IMR-90 (cell line): ENCODE measurements around the gene SLBP.

ENCODE experiments used
- BHLHE40 ChIP-seq: fragments of 150-350 bp; IDR thresholded peaks from 2 replicates; pipeline ENCODE4 v1.6.1; 2016; ENCODE audit warnings: mild to moderate bottlenecking, low read depth, low read length
- CEBPB ChIP-seq: IDR thresholded peaks from 2 replicates; pipeline ENCODE4 v1.6.1; 2012; ENCODE audit warnings: low read depth, low read length, improper control_type of control experiment
- CHD1 ChIP-seq: IDR thresholded peaks from 2 replicates; pipeline ENCODE4 v1.6.1; 2012; ENCODE audit warnings: low read depth, low read length, improper control_type of control experiment
- FOS ChIP-seq: fragments of 150-350 bp; IDR thresholded peaks from 2 replicates; pipeline ENCODE4 v1.6.1; 2016; ENCODE audit warnings: low read depth, low read length
- MAFK ChIP-seq: IDR thresholded peaks from 2 replicates; pipeline ENCODE4 v1.6.1; 2012; ENCODE audit warnings: low read depth, low read length, improper control_type of control experiment
- MAZ ChIP-seq: IDR thresholded peaks from 2 replicates; pipeline ENCODE4 v1.6.1; 2012; ENCODE audit warnings: low read depth, mild to moderate bottlenecking, low read length, improper control_type of control experiment, moderate library complexity, borderline replicate concordance
- MXI1 ChIP-seq: IDR thresholded peaks from 2 replicates; pipeline ENCODE4 v1.6.1; 2012; ENCODE audit warnings: low read depth, mild to moderate bottlenecking, low read length, moderate library complexity, borderline replicate concordance
- POLR2A ChIP-seq: IDR thresholded peaks from 2 replicates; pipeline ENCODE4 v1.6.1; 2012; ENCODE audit warnings: mild to moderate bottlenecking, low read depth, low read length
- RAD21 ChIP-seq: IDR thresholded peaks from 2 replicates; pipeline ENCODE4 v1.6.1; 2012; ENCODE audit warnings: low read length, improper control_type of control experiment
- RCOR1 ChIP-seq: IDR thresholded peaks from 2 replicates; pipeline ENCODE4 v1.6.1; 2012; ENCODE audit warnings: mild to moderate bottlenecking, low read length, improper control_type of control experiment; ENCODE audit not compliant: insufficient replicate concordance
- RFX5 ChIP-seq: IDR thresholded peaks from 2 replicates; pipeline ENCODE4 v1.8.0; 2012; ENCODE audit warnings: low read depth, mild to moderate bottlenecking, low read length, moderate library complexity
- TF ChIP-seq, protein P1 (sequence below): conservative IDR thresholded peaks from 2 replicates; pipeline ENCODE4 v1.5.1; 2012; ENCODE audit warnings: mild to moderate bottlenecking, low read depth, low read length, improper control_type of control experiment
- TF ChIP-seq, protein P2 (sequence below): fragments of 150-350 bp; IDR thresholded peaks from 2 replicates; pipeline ENCODE4 v1.6.1; 2017; ENCODE audit warnings: mild to moderate bottlenecking, antibody characterized with exemption, low read length, low read depth

DNA sequence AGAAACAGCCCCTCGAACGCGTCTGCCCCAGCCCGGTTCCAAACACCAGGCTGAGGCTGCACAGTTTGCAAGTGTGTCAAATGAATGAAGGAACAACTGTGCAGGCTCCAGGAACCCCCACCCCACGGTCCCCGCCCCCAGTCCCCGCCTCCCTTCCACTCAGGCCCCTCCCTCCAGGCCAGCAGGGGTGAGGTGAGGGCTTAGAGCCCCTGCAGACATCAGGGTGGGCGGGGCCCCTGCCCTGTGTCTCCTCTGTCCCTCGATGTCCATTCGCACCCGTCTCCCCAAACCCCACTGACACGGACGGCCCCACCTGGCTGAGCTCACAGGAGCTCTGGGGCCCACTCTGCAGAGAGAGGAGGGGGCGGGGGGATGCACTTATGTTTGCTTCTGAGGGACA lies 37.7 kb upstream of the SLBP start:
- TF ChIP-seq, protein P1, sequence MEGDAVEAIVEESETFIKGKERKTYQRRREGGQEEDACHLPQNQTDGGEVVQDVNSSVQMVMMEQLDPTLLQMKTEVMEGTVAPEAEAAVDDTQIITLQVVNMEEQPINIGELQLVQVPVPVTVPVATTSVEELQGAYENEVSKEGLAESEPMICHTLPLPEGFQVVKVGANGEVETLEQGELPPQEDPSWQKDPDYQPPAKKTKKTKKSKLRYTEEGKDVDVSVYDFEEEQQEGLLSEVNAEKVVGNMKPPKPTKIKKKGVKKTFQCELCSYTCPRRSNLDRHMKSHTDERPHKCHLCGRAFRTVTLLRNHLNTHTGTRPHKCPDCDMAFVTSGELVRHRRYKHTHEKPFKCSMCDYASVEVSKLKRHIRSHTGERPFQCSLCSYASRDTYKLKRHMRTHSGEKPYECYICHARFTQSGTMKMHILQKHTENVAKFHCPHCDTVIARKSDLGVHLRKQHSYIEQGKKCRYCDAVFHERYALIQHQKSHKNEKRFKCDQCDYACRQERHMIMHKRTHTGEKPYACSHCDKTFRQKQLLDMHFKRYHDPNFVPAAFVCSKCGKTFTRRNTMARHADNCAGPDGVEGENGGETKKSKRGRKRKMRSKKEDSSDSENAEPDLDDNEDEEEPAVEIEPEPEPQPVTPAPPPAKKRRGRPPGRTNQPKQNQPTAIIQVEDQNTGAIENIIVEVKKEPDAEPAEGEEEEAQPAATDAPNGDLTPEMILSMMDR: no peak
- TF ChIP-seq POLR2A (no peak), RFX5 (no peak), FOS (no peak), MAZ (no peak), BHLHE40 (no peak), CEBPB (no peak), CHD1 (no peak), RCOR1 (no peak), RAD21 (no peak), MAFK (no peak), MXI1 (no peak)
- TF ChIP-seq, protein P2, sequence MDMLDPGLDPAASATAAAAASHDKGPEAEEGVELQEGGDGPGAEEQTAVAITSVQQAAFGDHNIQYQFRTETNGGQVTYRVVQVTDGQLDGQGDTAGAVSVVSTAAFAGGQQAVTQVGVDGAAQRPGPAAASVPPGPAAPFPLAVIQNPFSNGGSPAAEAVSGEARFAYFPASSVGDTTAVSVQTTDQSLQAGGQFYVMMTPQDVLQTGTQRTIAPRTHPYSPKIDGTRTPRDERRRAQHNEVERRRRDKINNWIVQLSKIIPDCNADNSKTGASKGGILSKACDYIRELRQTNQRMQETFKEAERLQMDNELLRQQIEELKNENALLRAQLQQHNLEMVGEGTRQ: no peak
